Endothelial cell of umbilical vein (primary cell): Measurements from ENCODE around the gene SLC25A19.

Experiments
- CTCF ChIP-seq, 2 donors: IDR thresholded peaks; 1 replicate in 1 of 2; 2 replicates in 1 of 2; pipeline ENCODE4 v1.5.1; 2011; ENCODE audit warnings: low read length in 2 of 2, mild to moderate bottlenecking in 2 of 2, moderate library complexity in 2 of 2, control low read depth in 1 of 2, inconsistent platforms in 1 of 2, low read depth in 1 of 2; ENCODE audit not compliant: insufficient read depth in 1 of 2; ENCODE audit errors: extremely low read depth in 1 of 2
- EZH2 ChIP-seq: IDR thresholded peaks from 2 replicates; pipeline ENCODE4 v1.6.1; 2012; ENCODE audit warnings: borderline replicate concordance, low read depth, mild to moderate bottlenecking, moderate library complexity, low read length, inconsistent platforms; ENCODE audit not compliant: severe bottlenecking
- POLR2A ChIP-seq: IDR thresholded peaks from 2 replicates; pipeline ENCODE4 v1.6.1; 2012; ENCODE audit warnings: low read depth, mild to moderate bottlenecking, control low read depth, low read length
- POLR2AphosphoS5 ChIP-seq: IDR thresholded peaks from 2 replicates; pipeline ENCODE4 v1.6.1; 2012; ENCODE audit warnings: low read depth, mild to moderate bottlenecking, control low read depth, low read length, moderate library complexity; ENCODE audit not compliant: insufficient read depth

GRCh38 chr17:75289115-75289831 is at the start of gene SLC25A19:
- no peak for TF ChIP-seq CTCF (IDR thresholded peaks at IDR 0.05; ENCODE audit: extremely low read depth in 1 of 2, insufficient read depth in 1 of 2, low read depth in 1 of 2, low read length in 2 of 2)
- TF ChIP-seq POLR2A, result peak; percentile 9
- no peak for TF ChIP-seq EZH2
- peak; percentile 49 for TF ChIP-seq POLR2AphosphoS5
